ENCODE results near the gene OR6C2.
"Not testable (repeated sequence)": the region's sequence is repeated elsewhere in the genome, so short reads cannot be mapped to it uniquely, and the experiment has no call there.

- TF ChIP-seq CTCF, POLR2A (IDR thresholded peaks at IDR 0.05): not testable (repeated sequence)
These were observed 31.7 kb upstream of the OR6C2 start for GRCh38 chr12:55412138-55412537.

Data from vagina (tissue), 2 donors.